GM18520 (cell line): Measurements from ENCODE around the gene DIS3L2.
"Not testable (repeated sequence)": the region's sequence is repeated elsewhere in the genome, so short reads cannot be mapped to it uniquely, and the experiment has no call there.

Experiments used
- ATAC-seq: cut with Tn5 transposase; IDR thresholded peaks from one replicate; pipeline ENCODE4 v1.9.1; 2021; ENCODE audit not compliant: unreplicated experiment

The DIS3L2 gene

DNA sequence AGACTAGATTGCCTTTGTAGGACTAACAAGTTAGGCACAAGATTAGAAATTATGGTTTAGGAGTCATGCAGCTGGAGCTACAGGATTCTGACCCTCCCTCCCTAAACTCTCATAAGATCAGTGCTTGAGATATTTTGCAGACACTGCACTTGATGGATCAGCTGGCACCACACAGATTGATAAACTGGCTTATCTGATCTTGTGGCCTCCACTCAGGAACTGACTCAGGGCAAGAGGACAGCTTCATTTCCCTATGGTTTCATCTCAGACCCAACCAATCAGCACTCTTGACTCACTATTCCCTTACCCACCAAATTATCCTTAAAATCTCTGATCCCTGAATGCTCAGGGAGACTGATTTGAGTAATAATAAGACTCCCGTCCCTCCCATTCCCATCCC lies 152.3 kb downstream of the DIS3L2 start:
- no peak for ATAC-seq

DNA sequence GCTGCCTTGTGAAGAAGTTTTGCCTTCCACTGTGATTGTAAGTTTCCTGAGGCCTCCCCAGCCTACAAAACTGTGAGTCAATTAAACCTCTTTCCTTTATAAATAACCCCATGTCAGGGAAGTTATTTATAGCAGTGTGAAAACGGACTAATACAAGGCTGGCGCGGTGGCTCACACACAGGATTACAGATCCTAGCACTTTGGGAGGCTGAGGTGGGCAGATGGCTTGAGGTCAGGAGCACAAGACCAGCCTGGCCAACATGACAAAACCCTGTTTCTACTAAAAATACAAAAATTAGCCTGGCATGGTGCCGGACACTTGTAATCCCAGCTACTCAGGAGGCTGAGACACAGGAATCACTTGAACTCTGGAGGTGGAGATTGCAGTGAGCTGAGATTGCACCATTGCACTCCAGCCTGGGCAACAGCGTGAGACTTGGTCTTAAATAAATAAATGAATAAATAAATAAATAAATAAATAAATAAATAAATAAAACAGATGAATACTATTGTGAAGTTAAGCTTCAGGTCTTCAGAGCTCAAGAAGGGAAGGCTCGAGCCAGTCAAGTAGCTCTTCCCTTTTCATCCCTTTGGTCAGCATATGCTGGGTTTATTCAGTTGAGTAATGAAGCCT lies 154.3 kb downstream of the DIS3L2 start:
- ATAC-seq: not testable (repeated sequence)

DNA sequence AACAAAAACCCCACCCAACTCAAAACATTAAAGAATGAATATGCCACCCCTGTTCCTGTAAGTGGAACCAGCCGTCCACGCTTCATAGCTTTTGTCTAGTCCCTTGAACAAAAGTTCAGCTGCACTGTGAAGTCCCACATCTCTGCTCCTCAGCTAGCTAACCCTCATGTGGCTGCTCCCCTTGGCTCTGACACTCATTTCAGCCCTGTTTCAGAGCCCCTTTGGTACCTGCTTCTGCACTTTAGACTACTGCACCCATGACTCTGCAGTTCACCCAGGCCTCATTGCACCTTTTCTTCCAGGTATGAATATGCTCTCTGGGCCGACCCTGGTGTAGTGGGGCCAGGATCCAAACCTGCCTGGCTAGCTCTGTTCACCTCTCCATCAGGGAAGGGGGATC lies 155.3 kb downstream of the DIS3L2 start:
- ATAC-seq: no peak

- no peak for ATAC-seq
These were observed 155.9 kb downstream of the DIS3L2 start for GRCh38 chr2:232117413-232117812.

- no peak for ATAC-seq
These were observed 159.4 kb downstream of the DIS3L2 start for GRCh38 chr2:232120911-232121310.

- ATAC-seq: no peak
These were observed 162.8 kb downstream of the DIS3L2 start for GRCh38 chr2:232124309-232124708.

GRCh38 chr2:232126301-232127099 lies 165.0 kb downstream of the DIS3L2 start:
- ATAC-seq: no peak

- no peak for ATAC-seq
These were observed 168.0 kb downstream of the DIS3L2 start for GRCh38 chr2:232129483-232129882.

GRCh38 chr2:232132181-232132580 lies 170.7 kb downstream of the DIS3L2 start:
- no peak for ATAC-seq

DNA sequence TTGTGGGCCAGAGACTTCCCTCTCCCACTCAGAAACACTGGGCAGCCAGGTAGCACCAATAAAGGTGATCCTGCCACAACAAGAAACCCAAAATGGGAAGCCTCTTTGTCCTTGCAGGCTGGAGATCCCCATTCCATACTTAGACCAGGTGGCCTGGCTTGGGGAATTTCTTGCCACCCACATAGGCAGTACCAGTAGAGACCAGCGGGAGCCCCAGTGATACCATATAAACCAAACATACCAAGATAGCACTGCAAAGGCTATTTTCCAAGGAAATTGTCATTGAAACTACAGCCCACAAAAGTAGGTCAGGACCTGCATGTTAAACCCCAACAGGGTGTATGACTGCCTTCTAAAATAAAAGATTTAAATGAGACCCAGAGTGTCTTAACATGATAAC lies 171.6 kb downstream of the DIS3L2 start:
- no peak for ATAC-seq

GRCh38 chr2:232134939-232135338 lies 173.4 kb downstream of the DIS3L2 start:
- no peak for ATAC-seq

DNA sequence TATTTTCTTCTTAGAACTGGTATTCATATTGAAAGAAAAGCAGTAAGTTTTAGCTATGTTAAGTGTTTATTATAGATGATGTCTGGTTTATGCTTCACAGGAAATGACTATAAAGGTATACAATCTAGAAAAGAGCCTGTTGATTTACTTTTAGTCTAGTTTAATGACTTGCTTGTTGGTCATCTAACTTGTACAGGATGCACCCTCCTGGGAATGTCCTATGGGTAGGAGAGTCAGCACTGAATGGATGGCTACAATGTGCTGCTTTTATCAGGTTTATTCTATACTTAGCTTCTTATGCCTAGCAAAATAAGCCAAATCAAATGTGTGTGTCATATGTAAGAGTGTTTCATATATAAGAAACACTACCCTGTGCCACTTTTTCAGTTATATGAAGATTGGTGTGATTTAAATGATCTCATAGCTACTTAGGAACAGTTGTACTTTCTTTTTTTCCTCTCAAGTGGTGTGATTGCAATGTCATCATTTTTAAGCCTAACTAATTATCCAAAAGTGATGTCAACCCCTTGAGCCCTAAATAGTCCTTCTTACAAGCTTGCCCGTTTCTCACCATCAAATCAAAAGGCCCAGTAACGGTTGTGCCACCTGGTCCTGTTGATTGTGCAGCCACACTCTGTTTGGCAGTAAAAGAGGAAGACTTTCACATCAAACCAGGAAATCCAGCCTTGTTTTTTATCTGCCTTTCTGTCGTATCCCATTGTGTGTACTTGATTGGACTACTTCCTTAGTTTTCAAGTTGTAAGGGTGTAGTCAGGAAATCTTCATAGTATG lies 176.0 kb downstream of the DIS3L2 start:
- no peak for ATAC-seq

DNA sequence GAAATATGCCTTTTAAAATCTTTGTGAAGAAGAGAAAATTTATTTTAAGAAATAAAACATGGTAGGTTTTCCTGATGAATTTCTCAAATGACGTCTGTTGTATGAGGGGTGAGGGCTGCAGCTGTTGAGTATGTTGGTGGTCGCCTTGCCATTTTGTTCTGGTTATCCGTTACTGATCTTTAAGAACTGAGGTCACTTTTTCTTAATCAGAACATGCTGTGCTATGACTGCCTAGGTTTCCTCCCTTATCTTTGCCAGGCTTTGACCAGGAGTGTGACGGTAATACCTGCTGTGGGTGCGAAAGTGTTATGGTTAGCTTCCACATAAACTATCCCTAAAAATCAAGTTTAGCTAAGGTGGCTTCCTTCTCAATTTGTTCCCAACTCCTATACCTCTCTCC lies 176.9 kb downstream of the DIS3L2 start:
- ATAC-seq: no peak

GRCh38 chr2:232139171-232139594 lies 177.7 kb downstream of the DIS3L2 start:
- ATAC-seq: no peak

DNA sequence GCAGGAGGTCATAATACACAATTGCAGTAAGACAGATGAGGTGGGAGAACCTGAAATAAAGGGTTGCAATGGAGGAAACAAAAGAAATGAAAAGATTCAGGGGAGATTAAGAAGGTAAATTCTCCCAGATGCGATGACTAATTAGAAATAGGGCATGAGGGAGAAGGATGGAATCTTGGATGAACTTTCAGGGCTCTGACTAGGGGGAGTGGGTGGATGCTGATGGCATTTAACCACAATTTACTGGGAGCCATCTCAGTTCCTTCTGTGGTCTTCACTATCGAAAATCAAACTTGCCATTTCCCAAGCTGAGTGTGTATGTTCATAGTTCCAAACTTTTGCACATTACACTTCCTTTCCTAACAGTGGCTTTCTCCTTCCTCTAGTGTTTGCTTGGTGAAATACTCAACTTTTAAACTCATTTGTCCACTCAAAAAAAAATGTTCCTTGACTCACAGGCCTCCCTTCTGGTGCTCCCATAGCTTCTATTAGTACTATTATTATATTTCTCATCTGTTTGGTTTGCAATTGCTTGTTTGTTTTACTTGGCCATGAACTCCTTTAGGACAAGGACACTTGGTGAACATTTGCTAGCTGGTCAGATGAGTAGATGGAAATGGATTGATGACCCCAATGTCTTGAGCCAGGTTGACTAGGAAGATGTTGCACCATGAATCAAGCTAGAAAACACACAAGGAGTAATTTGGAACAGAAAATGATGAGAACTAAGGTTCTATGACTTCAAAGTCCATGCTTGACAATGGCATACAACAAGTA lies 178.5 kb downstream of the DIS3L2 start:
- ATAC-seq: no peak

- no peak for ATAC-seq
These were observed 180.1 kb downstream of the DIS3L2 start for GRCh38 chr2:232141591-232141990.

DNA sequence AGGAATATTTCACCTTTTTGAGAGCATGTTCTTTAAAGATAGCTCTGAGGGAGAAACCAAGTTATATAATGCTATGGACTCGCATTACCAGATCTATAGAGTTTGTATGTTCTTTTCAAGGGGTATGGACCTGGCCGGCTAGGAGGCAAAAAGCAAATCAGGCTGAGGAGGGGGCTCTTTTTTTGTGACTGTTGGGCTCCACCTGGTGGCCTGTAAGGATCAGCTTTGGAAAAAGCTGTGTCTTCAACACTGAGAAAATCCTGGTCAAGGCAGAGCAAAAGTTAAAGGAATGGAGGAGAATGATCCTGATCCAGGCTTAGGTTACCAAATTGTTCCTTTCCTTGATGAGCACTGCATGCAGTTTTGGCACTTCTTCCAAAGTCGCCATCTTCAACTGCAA lies 180.5 kb downstream of the DIS3L2 start:
- no peak for ATAC-seq

DNA sequence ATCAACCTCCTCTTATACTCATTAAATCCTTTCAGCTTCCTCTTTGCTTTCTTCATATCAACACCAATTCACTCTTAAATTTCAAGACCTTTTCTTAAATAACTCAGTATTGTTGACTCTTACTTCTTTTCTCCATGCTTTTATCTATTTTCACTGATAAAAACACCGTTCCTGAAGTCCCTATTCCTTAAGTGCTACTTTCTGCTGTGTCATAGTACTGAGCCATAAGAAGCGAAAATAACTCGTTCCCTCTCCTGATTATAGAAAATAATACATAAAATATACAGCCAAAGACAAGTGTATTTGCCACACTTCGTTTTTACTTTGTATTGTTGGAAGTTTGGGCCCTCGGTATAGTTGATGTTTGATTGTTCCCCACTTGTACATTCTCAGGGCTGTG lies 181.0 kb downstream of the DIS3L2 start:
- ATAC-seq: no peak

DNA sequence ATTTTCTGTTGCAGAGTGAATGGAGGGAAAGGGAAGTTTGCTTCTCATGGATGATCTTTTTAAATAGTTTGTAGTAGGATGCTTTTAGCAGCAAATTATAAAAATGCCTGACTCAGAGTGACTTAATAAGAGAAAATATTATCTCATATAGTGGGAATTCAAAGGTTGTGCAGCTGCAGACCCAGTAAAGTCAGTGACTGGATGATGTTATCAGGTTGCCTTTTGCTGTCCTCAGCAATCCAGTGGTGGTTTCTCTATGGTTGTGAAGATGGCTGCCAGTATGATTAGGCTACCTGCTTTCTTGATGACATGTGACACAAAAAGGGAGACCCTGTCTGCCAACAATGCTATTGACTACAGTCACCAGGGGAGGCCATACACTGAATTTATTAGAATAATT lies 184.8 kb downstream of the DIS3L2 start:
- ATAC-seq: no peak

DNA sequence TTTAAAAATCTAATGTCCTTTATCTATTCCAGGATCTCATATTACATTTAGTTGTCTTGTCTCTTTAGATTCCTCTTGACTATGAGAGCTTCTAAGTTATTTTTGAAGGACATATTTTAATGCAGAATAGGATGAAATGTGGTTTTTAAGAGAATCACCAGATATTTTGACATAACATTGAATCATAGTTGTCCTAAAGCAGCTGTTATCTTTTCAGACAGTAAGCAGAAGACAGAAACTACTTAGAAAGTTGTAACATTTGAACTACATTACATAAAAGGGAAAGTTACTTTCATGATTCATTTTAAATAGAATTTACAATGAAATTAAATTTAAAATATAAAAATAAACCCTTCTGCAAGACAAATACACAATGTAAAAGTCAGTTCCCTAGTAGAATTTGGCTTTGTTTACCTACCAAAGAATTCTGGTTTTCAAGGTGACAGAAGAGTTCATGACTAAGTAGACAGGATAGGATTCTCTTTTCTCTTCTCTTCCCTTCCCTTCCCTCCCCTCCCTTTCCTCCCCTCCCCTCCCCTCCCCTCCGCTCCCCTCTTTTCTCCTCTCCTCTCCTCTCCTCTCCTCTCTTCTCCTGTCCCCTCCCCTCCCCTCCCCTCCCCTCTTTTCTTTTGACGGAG lies 186.0 kb downstream of the DIS3L2 start:
- ATAC-seq: no peak

DNA sequence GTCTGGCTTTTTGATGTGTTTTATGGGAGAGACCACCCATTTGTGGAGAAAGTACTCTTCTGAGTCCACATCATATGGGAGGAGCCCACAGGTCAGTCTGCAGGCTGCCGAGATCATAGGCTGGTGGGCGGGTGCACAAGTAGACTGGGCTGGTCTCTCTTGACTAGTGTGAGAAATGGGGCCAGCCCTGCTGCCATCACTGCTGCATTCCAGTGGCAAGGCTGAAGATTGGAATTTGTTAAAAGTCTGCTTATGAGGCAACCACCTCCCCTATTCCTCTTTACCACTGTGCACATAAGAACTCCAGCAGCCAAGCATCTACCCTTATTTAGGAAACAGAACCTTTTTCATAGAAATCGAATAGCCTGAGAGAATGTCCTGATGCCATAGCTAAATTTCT lies 200.7 kb downstream of the DIS3L2 start:
- ATAC-seq: no peak
